Esophagus muscularis mucosa (tissue), 3 donors: Measurements from ENCODE around the gene TBX18.

Experiments
- POLR2A ChIP-seq: fragments of 450-650 bp; IDR thresholded peaks from one replicate; pipeline ENCODE4 v1.6.1; 2017; ENCODE audit warnings: antibody characterized with exemption, moderate library complexity, mild to moderate bottlenecking, low read depth
- POLR2AphosphoS5 ChIP-seq, 2 donors: sonication (generic); formaldehyde crosslinking; IDR thresholded peaks; one replicate each; pipeline ENCODE4 v1.6.1; 2017; ENCODE audit warnings: antibody characterized with exemption in 2 of 2
- TF ChIP-seq, protein P1 (sequence below), 3 experiments: fragments of 200-600 bp in 2 of 3; fragments of 450-650 bp in 1 of 3; sonication (generic) in 2 of 3; IDR thresholded peaks; one replicate each; pipeline ENCODE4 v1.5.1; 2017 to 2019; ENCODE audit warnings: antibody characterized with exemption in 3 of 3, mild to moderate bottlenecking in 2 of 3, moderate library complexity in 1 of 3

DNA sequence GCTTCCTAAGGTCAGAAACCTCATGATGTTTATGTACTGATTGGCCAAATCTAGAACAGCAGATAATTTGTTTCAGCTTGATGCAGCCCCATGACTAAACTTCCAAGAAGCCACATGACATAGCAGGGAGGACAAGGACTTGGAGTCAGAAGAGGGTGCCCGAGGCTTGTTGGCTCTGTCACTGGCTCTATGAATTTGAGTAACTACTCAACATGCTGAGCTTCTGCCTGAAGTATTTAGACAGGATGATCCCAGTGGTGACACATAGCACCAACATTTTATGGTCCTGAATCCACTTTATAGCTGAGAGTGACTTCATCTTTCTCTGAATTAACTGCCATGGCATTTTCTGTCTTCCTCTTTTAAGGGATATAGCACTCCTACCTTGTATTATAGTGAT is 13.5 kb upstream of the TBX18 start:
- TF ChIP-seq POLR2A = no peak
- TF ChIP-seq, protein P1, sequence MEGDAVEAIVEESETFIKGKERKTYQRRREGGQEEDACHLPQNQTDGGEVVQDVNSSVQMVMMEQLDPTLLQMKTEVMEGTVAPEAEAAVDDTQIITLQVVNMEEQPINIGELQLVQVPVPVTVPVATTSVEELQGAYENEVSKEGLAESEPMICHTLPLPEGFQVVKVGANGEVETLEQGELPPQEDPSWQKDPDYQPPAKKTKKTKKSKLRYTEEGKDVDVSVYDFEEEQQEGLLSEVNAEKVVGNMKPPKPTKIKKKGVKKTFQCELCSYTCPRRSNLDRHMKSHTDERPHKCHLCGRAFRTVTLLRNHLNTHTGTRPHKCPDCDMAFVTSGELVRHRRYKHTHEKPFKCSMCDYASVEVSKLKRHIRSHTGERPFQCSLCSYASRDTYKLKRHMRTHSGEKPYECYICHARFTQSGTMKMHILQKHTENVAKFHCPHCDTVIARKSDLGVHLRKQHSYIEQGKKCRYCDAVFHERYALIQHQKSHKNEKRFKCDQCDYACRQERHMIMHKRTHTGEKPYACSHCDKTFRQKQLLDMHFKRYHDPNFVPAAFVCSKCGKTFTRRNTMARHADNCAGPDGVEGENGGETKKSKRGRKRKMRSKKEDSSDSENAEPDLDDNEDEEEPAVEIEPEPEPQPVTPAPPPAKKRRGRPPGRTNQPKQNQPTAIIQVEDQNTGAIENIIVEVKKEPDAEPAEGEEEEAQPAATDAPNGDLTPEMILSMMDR (IDR thresholded peaks at IDR 0.05) = no peak
- no peak for TF ChIP-seq POLR2AphosphoS5 (IDR thresholded peaks at IDR 0.05)
